SU-DHL-6 (cell line): ENCODE data around the gene TAS2R13.

Source experiments
- CTCF ChIP-seq: fragments of 200-600 bp; sonication (generic); IDR thresholded peaks from one replicate; pipeline ENCODE4 v1.5.1; 2017; ENCODE audit warnings: antibody characterized with exemption, mild to moderate bottlenecking, low read length, moderate library complexity; ENCODE audit not compliant: insufficient read depth, poor library complexity, severe bottlenecking
- EZH2phosphoT487 ChIP-seq: fragments of 200-600 bp; sonication (generic), shearing (Covaris generic); conservative IDR thresholded peaks from 2 replicates; pipeline ENCODE4 v1.6.1; 2018; ENCODE audit warnings: mild to moderate bottlenecking, antibody characterized with exemption, low read length, moderate library complexity, mixed read lengths

GRCh38 chr12:10861366-10861765 lies 48.0 kb downstream of the TAS2R13 start:
- TF ChIP-seq CTCF (no peak), EZH2phosphoT487 (no peak)
